ENCODE measurements around the gene PANK4. TPM values are rescaled to one million over a fixed set of nuclear protein-coding genes. Genes with fewer than 3 reads are reported as not detected.
"Not testable (repeated sequence)": the region's sequence is repeated elsewhere in the genome, so short reads cannot be mapped to it uniquely, and the experiment has no call there.

PANK4 gene
- total RNA-seq, 1 donor from 2014 or later = 26.3 TPM

DNA sequence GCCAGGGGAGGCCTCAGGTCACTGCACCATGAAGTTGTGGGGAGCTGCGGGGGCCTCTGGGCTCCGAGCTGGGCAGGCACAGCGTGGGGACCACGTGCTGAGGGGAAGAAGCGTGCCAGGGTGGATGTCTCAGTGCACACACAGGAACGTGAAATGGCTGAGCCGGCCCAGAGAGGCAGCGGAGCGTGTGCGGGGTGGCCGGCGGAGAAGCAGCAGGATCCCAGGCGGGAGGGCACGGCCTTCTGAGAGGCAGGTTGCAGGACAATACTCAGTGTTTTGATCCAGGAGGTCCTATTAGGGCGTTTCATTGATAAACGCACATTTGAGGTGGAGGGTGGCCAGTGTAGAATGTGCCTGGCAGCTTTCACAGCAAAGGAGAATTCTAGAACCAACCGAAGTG lies 42.7 kb upstream of the PANK4 start:
- H3K9me3 ChIP-seq (ENCODE audit: insufficient read depth, low read depth, low read length) = no peaks in the 10 kb centered on the region
- no peak overlapping the region for H3K4me3 Mint-ChIP-seq (ENCODE audit: unreplicated experiment)
- H3K4me3 ChIP-seq (ENCODE audit: insufficient read depth, low read depth, low read length) = no peak overlapping the region
- no peak for DNase-seq (ENCODE audit: low read depth)
- no peak overlapping the region for H3K4me2 ChIP-seq (ENCODE audit: low read length)
- no peak overlapping the region for H2AFZ ChIP-seq (ENCODE audit: low read depth, low read length)
- no peaks in the 10 kb centered on the region for H3K36me3 ChIP-seq (ENCODE audit: insufficient read depth, low read length)
- H3K27me3 ChIP-seq (ENCODE audit: insufficient read depth, low read length) = no peaks in the 10 kb centered on the region
- H3K9me3 Mint-ChIP-seq (ENCODE audit: unreplicated experiment) = peaks cover 4% of the 10 kb centered on the region
- TF ChIP-seq, protein P1, sequence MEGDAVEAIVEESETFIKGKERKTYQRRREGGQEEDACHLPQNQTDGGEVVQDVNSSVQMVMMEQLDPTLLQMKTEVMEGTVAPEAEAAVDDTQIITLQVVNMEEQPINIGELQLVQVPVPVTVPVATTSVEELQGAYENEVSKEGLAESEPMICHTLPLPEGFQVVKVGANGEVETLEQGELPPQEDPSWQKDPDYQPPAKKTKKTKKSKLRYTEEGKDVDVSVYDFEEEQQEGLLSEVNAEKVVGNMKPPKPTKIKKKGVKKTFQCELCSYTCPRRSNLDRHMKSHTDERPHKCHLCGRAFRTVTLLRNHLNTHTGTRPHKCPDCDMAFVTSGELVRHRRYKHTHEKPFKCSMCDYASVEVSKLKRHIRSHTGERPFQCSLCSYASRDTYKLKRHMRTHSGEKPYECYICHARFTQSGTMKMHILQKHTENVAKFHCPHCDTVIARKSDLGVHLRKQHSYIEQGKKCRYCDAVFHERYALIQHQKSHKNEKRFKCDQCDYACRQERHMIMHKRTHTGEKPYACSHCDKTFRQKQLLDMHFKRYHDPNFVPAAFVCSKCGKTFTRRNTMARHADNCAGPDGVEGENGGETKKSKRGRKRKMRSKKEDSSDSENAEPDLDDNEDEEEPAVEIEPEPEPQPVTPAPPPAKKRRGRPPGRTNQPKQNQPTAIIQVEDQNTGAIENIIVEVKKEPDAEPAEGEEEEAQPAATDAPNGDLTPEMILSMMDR (IDR thresholded peaks at IDR 0.05; ENCODE audit: insufficient read depth, low read depth, low read length) = no peak
- TF ChIP-seq EZH2 (IDR thresholded peaks at IDR 0.05; ENCODE audit: insufficient read depth, low read length) = no peak
- H3K4me1 Mint-ChIP-seq (ENCODE audit: low read depth, unreplicated experiment) = peaks cover 5% of the 10 kb centered on the region
- no peaks in the 10 kb centered on the region for H4K20me1 ChIP-seq (ENCODE audit: insufficient read depth, low read length)
- no peaks in the 10 kb centered on the region for H3K79me2 ChIP-seq (ENCODE audit: insufficient read depth, low read length)
- no peaks in the 10 kb centered on the region for H3K36me3 Mint-ChIP-seq (ENCODE audit: low read depth, unreplicated experiment)
- H3K27me3 Mint-ChIP-seq (ENCODE audit: low read depth, unreplicated experiment) = peaks cover 33% of the 10 kb centered on the region
- no peak overlapping the region for H3K27ac ChIP-seq (ENCODE audit: low read depth, low read length)
- no peak for FAIRE-seq
- H3K27ac Mint-ChIP-seq (ENCODE audit: unreplicated experiment) = no peak overlapping the region
- H3K4me1 ChIP-seq (ENCODE audit: insufficient read depth, low read length) = no peaks in the 10 kb centered on the region
- no peak overlapping the region for H3K9ac ChIP-seq (ENCODE audit: low read length)

DNA sequence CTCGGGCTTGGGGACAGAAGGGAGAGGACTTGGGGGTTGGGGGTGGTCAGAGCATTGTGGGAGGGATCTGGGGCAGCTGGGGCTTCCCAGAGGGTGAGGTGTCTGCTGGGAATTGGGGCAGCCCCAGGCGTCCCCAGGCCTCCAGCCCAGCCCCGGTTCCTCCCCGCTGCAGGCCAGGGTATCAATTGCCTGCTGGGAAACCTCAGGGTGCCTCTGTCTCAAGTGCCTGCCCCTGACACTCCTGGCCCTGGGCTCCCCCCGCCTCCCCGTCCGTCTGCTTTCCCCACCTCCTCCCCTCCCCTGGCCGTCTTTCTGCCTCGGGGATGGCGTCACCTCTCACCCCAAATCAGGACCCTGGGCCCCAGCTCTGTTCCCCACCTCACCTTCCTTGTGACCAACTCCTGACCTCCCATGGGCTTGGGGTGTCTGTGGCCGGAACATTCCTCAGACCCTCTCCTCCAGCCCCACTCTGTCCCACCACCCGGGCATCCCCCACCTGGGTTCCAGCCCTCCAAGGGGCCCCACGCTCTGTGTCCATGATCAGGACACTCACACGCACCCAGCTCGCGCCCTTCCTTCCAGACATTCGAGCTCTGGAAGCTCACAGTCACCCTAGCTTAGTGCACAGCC lies 41.9 kb upstream of the PANK4 start:
- H3K27me3 ChIP-seq (ENCODE audit: insufficient read depth, low read length); H3K79me2 ChIP-seq (ENCODE audit: insufficient read depth, low read length); DNase-seq (ENCODE audit: low read depth); H4K20me1 ChIP-seq (ENCODE audit: insufficient read depth, low read length); H3K36me3 ChIP-seq (ENCODE audit: insufficient read depth, low read length); H3K9me3 Mint-ChIP-seq (ENCODE audit: unreplicated experiment); H3K9me3 ChIP-seq (ENCODE audit: insufficient read depth, low read depth, low read length); H3K9ac ChIP-seq (ENCODE audit: low read length); H3K4me3 ChIP-seq (ENCODE audit: insufficient read depth, low read depth, low read length); H3K4me3 Mint-ChIP-seq (ENCODE audit: unreplicated experiment); H2AFZ ChIP-seq (ENCODE audit: low read depth, low read length); H3K4me2 ChIP-seq (ENCODE audit: low read length); H3K27ac Mint-ChIP-seq (ENCODE audit: unreplicated experiment); H3K4me1 ChIP-seq (ENCODE audit: insufficient read depth, low read length); H3K27ac ChIP-seq (ENCODE audit: low read depth, low read length); FAIRE-seq; H3K36me3 Mint-ChIP-seq (ENCODE audit: low read depth, unreplicated experiment); H3K4me1 Mint-ChIP-seq (ENCODE audit: low read depth, unreplicated experiment): not testable (repeated sequence)
- H3K27me3 Mint-ChIP-seq (ENCODE audit: low read depth, unreplicated experiment) = peaks cover 29% of the 10 kb centered on the region

DNA sequence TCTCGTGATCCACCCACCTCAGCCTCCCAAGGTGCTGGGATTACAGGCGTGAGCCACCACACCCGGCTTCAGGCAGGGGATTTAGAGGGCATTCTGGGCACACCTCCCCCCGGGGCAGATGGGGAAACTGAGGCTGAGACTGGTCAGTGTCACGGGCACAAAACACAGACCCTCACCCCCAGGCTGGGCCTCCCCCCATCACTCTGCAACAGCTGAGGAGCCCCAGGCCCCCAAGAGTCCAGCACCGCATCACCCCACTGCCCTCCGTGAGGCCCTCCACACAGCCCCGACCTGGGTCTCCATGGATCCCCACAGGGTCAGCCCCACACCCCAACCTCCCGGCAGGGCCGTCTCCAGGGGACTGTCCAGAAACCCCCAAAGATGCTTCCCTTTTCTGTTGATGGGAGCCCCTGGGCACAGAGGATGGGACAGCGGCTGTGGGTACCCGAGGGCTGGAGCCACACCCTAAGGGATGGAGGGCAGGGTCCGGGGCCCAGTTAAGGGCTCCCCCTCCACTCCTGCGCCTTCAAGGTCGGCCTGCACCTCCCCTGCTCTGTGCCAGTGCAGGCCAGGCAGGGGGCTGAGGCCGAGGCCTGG lies 40.8 kb upstream of the PANK4 start:
- H2AFZ ChIP-seq (ENCODE audit: low read depth, low read length) = no peak overlapping the region
- Mint-ChIP-seq H3K27ac (ENCODE audit: unreplicated experiment) (no peak overlapping the region), H3K4me3 (ENCODE audit: unreplicated experiment) (no peak overlapping the region), H3K27me3 (ENCODE audit: low read depth, unreplicated experiment) (peaks cover 23% of the 10 kb centered on the region), H3K36me3 (ENCODE audit: low read depth, unreplicated experiment) (no peaks in the 10 kb centered on the region), H3K9me3 (ENCODE audit: unreplicated experiment) (no peaks in the 10 kb centered on the region), H3K4me1 (ENCODE audit: low read depth, unreplicated experiment) (peaks cover 5% of the 10 kb centered on the region)
- no peak for FAIRE-seq
- H3K27me3 ChIP-seq (ENCODE audit: insufficient read depth, low read length) = no peaks in the 10 kb centered on the region
- no peaks in the 10 kb centered on the region for H3K79me2 ChIP-seq (ENCODE audit: insufficient read depth, low read length)
- H3K4me1 ChIP-seq (ENCODE audit: insufficient read depth, low read length) = no peaks in the 10 kb centered on the region
- no peaks in the 10 kb centered on the region for H3K9me3 ChIP-seq (ENCODE audit: insufficient read depth, low read depth, low read length)
- H3K27ac ChIP-seq (ENCODE audit: low read depth, low read length) = no peak overlapping the region
- no peak overlapping the region for H3K9ac ChIP-seq (ENCODE audit: low read length)
- no peak overlapping the region for H3K4me3 ChIP-seq (ENCODE audit: insufficient read depth, low read depth, low read length)
- no peaks in the 10 kb centered on the region for H3K36me3 ChIP-seq (ENCODE audit: insufficient read depth, low read length)
- H4K20me1 ChIP-seq (ENCODE audit: insufficient read depth, low read length) = no peaks in the 10 kb centered on the region
- DNase-seq (ENCODE audit: low read depth) = no peak
- no peak for TF ChIP-seq EZH2 (IDR thresholded peaks at IDR 0.05; ENCODE audit: insufficient read depth, low read length)
- TF ChIP-seq, protein P1 (IDR thresholded peaks at IDR 0.05; ENCODE audit: insufficient read depth, low read depth, low read length) = no peak
- H3K4me2 ChIP-seq (ENCODE audit: low read length) = no peak overlapping the region
